CD4-positive, alpha-beta T cell (primary cell): ENCODE measurements around the gene FAT1. TPM values are rescaled to one million over a fixed set of nuclear protein-coding genes. Genes with fewer than 3 reads are reported as not detected.

Experiments
- ATAC-seq: fragments of 200-7000 bp; cut with Tn5 transposase; one replicate; pipeline ENCODE4 v1.10.0; 2022; ENCODE audit warnings: mild to moderate bottlenecking; ENCODE audit not compliant: poor library complexity
- CTCF ChIA-PET: fragments of 350-600 bp; sonication (Branson Sonifier 250); formaldehyde crosslinking; loops from one replicate; lab custom pipeline; 2021; ENCODE audit warnings: antibody characterized with exemption, inconsistent platforms; lab: Charles Lee
- POLR2A ChIA-PET: fragments of 350-600 bp; sonication (Branson Sonifier 250); formaldehyde crosslinking; loops from one replicate; lab custom pipeline; 2021; ENCODE audit warnings: antibody characterized with exemption, inconsistent platforms; lab: Charles Lee
- DNase-seq, 14 experiments: peaks; one replicate each; pipeline ENCODE4 v3.0.0-alpha.2; 2013 to 2020; ENCODE audit warnings: mixed read lengths in 2 of 14
- H3K27ac ChIP-seq, 2 donors: one replicate each; pipeline versions ENCODE4 v1.5.1 to v1.7.0; 2013; ENCODE audit warnings: low read length in 2 of 2, low read depth in 1 of 2, mild to moderate bottlenecking in 1 of 2
- H3K27me3 ChIP-seq, 2 experiments: 1 replicate in 1 of 2; 2 replicates in 1 of 2; pipeline versions ENCODE4 v1.6.1 to v1.7.0; 2013; ENCODE audit warnings: low read length in 2 of 2, control low read depth in 1 of 2, mild to moderate bottlenecking in 1 of 2, moderate library complexity in 1 of 2; ENCODE audit not compliant: insufficient read depth in 2 of 2, control insufficient read depth in 1 of 2
- H3K36me3 ChIP-seq: one replicate; pipeline ENCODE4 v1.6.1; 2013; ENCODE audit warnings: low read length, control low read depth; ENCODE audit not compliant: insufficient read depth
- H3K4me1 ChIP-seq: one replicate; pipeline ENCODE4 v1.6.1; 2013; ENCODE audit warnings: low read length, control low read depth; ENCODE audit not compliant: insufficient read depth
- H3K4me3 ChIP-seq: one replicate; pipeline ENCODE4 v1.5.1; 2013; ENCODE audit warnings: mild to moderate bottlenecking, low read length, moderate library complexity
- H3K9me3 ChIP-seq, 2 experiments: 1 replicate in 1 of 2; 2 replicates in 1 of 2; pipeline versions ENCODE4 v1.6.1 to v1.7.0; 2013; ENCODE audit warnings: low read length in 2 of 2, mild to moderate bottlenecking in 2 of 2, control low read depth in 1 of 2, moderate library complexity in 1 of 2; ENCODE audit not compliant: control insufficient read depth in 1 of 2, insufficient read depth in 1 of 2
- H3K27ac Mint-ChIP-seq: one replicate; pipeline ENCODE4 v1.8.0; 2020; ENCODE audit warnings: mixed read lengths
- H3K27me3 Mint-ChIP-seq: one replicate; pipeline ENCODE4 v1.8.0; 2021; ENCODE audit warnings: mixed read lengths
- H3K36me3 Mint-ChIP-seq: one replicate; pipeline ENCODE4 v1.8.0; 2021; ENCODE audit warnings: low read depth, mixed read lengths
- H3K4me1 Mint-ChIP-seq: one replicate; pipeline ENCODE4 v1.8.0; 2021; ENCODE audit warnings: low read depth, mixed read lengths
- H3K4me3 Mint-ChIP-seq: one replicate; pipeline ENCODE4 v1.8.0; 2020; ENCODE audit warnings: mild to moderate bottlenecking, mixed read lengths
- H3K9me3 Mint-ChIP-seq: one replicate; pipeline ENCODE4 v1.8.0; 2020; ENCODE audit warnings: mixed read lengths
- CTCF ChIP-seq: fragments of 200-600 bp; IDR thresholded peaks from one replicate; pipeline ENCODE4 v1.8.0; 2022; ENCODE audit warnings: antibody characterized with exemption, mild to moderate bottlenecking
- intact Hi-C, 2 experiments: fragments of 100-400 bp; cut with DNase I in 1 of 2; cut with micrococcal nuclease in 1 of 2; formaldehyde crosslinking; loops; one replicate each; pipeline versions ENCODE4 v1.15.1 to v1.9.0; 2023 to 2025; cut with DNase I, micrococcal nuclease
- total RNA-seq, 174 experiments: library from RNA in 2 of 174; stranded (reverse) in 2 of 174; gene quantifications; one replicate each; pipeline ENCODE4 v1.2.3 and lab custom pipeline; 2021 to 2026

The FAT1 gene
- total RNA-seq, 2 experiments from 2014 or later, result 0.03 TPM; not detected in 1

- Histone ChIP-seq H3K27ac (no peak overlapping the region), H3K36me3 (no peaks in the 10 kb centered on the region), H3K27me3 (no peaks in the 10 kb centered on the region), H3K4me1 (no peaks in the 10 kb centered on the region), H3K4me3 (no peak overlapping the region), H3K9me3 (peaks cover 0 to 8% of the 10 kb centered on the region in 2 experiments)
- Mint-ChIP-seq H3K27me3 (no peaks in the 10 kb centered on the region), H3K4me1 (no peaks in the 10 kb centered on the region), H3K36me3 (no peaks in the 10 kb centered on the region), H3K4me3 (no peak overlapping the region), H3K27ac (no peak overlapping the region), H3K9me3 (no peaks in the 10 kb centered on the region)
- no peak for DNase-seq
- ChIA-PET CTCF (no interaction called here), POLR2A (no interaction called here)
- intact Hi-C loops, result no loop called here
- ATAC-seq, result no peak
- TF ChIP-seq CTCF, result no peak
Measured at GRCh38 chr4:186599483-186599882, 124.2 kb downstream of the FAT1 start.

GRCh38 chr4:186598686-186599085 lies 125.0 kb downstream of the FAT1 start:
- H3K9me3 Mint-ChIP-seq, result no peaks in the 10 kb centered on the region
- Histone ChIP-seq H3K27ac (no peak overlapping the region), H3K36me3 (no peaks in the 10 kb centered on the region), H3K27me3 (no peaks in the 10 kb centered on the region), H3K9me3 (peaks cover 0 to 8% of the 10 kb centered on the region in 2 experiments), H3K4me1 (no peaks in the 10 kb centered on the region), H3K4me3 (no peak overlapping the region)
- DNase-seq, result no peak
- H3K27me3 Mint-ChIP-seq, result no peaks in the 10 kb centered on the region
- no peak overlapping the region for H3K27ac Mint-ChIP-seq
- no peaks in the 10 kb centered on the region for H3K36me3 Mint-ChIP-seq
- TF ChIP-seq CTCF, result no peak
- intact Hi-C loops, result no loop called here
- ChIA-PET CTCF (no interaction called here), POLR2A (no interaction called here)
- no peaks in the 10 kb centered on the region for H3K4me1 Mint-ChIP-seq
- H3K4me3 Mint-ChIP-seq, result no peak overlapping the region
- no peak for ATAC-seq

- POLR2A ChIA-PET, result no interaction called here
- no peak for TF ChIP-seq CTCF
Measured at GRCh38 chr4:186596850-186597390, 126.7 kb downstream of the FAT1 start.

More at GRCh38 chr4:186596850-186597390, 126.7 kb downstream of the FAT1 start:
- H3K27ac ChIP-seq, result no peak overlapping the region
- Mint-ChIP-seq H3K9me3 (no peaks in the 10 kb centered on the region), H3K4me3 (no peak overlapping the region), H3K4me1 (no peaks in the 10 kb centered on the region), H3K27me3 (no peaks in the 10 kb centered on the region), H3K36me3 (no peaks in the 10 kb centered on the region), H3K27ac (no peak overlapping the region)
- ATAC-seq (no peak), DNase-seq (no peak)
- intact Hi-C loops, result no loop called here
- CTCF ChIA-PET, result no interaction called here
- H3K36me3 ChIP-seq, result no peaks in the 10 kb centered on the region
- H3K27me3 ChIP-seq, result no peaks in the 10 kb centered on the region
- no peak overlapping the region for H3K4me3 ChIP-seq
- H3K9me3 ChIP-seq, result peaks cover 0 to 8% of the 10 kb centered on the region in 2 experiments
- H3K4me1 ChIP-seq, result no peaks in the 10 kb centered on the region
